Measurements from ENCODE around the gene RACGAP1. TPM values are rescaled to one million over a fixed set of nuclear protein-coding genes. Genes with fewer than 3 reads are reported as not detected.

RACGAP1 gene
- total and polyA plus RNA-seq, 2 donors from 2014 or later: 5.0 to 7.7 TPM

DNA sequence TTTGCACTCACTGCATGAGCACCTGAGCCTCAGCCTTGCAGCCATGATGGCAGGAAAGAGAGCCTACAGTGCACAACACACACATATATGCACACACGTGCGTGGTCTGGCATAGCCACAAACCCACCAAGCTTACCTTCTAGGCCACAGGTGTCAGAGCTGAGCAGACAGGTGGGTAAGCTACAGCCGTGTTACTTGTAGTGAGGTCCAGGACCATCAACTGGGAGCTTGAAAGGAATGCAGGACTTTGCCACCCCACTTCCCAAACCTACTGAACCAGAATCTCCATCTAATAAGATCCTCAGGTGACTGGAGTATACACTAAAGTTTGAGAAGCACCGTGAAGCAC is 34.8 kb upstream of the RACGAP1 start:
- no peak for FAIRE-seq
- no peaks in the 10 kb centered on the region for H3K27me3 ChIP-seq (ENCODE audit: control insufficient read depth, insufficient read depth, low read length)
- intact Hi-C loops (cut with DNase I): no loop called here

DNA sequence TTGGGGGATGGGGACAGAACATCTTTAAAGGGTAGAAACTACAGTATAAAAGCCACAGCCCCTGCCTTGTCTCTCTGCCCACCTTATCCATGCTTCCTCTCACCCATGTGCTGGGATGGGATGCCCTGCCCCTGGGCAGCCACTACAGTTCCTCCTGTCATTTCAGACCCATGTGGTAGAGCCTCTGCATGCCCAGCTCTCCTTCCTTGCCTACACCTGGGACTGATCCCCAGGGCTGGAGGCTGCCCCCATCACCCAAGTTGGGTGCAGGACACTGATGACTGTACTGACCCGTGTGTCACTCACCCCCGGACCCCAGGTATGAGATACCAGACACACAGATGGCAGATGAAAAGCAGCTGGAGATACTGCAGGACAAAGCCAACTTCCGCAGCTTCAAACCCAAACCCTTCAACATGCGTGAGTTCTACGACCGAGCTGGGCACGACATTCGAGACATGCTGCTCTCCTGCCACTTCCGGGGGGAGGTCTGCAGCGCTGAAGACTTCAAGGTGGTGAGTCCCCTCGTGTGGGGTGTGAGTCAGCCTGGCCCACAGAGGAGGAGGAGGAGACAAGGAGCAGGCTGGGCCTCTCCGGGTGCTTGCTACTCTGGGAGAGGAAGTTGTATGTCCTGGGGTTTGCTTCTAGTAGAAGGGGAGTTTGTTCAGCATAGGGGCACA is 34.3 kb upstream of the RACGAP1 start:
- Histone ChIP-seq H3K4me1 (ENCODE audit: control insufficient read depth in 2 of 3, insufficient read depth in 2 of 3, low read depth in 1 of 3, low read length in 3 of 3) (peaks cover 0 to 6% (median 4%) of the 10 kb centered on the region in 3 donors), H3K27me3 (ENCODE audit: control insufficient read depth, insufficient read depth, low read length) (no peaks in the 10 kb centered on the region), H3K9ac (ENCODE audit: low read length in 3 of 3) (no peak overlapping the region), H3K4me3 (ENCODE audit: low read length in 3 of 3) (no peak overlapping the region), H3K27ac (ENCODE audit: low read depth in 2 of 2, low read length in 2 of 2) (no peak overlapping the region), H3K36me3 (ENCODE audit: control insufficient read depth in 2 of 3, insufficient read depth in 3 of 3, low read length in 3 of 3) (no peaks in the 10 kb centered on the region), H3K9me3 (ENCODE audit: control insufficient read depth in 2 of 3, insufficient read depth in 1 of 3, low read length in 3 of 3) (no peaks in the 10 kb centered on the region)
- DNase-seq: peak in 1 of 5 donors; percentile 53
- no peak for FAIRE-seq
- intact Hi-C loops (cut with DNase I): no loop called here
- TF ChIP-seq, protein P1, sequence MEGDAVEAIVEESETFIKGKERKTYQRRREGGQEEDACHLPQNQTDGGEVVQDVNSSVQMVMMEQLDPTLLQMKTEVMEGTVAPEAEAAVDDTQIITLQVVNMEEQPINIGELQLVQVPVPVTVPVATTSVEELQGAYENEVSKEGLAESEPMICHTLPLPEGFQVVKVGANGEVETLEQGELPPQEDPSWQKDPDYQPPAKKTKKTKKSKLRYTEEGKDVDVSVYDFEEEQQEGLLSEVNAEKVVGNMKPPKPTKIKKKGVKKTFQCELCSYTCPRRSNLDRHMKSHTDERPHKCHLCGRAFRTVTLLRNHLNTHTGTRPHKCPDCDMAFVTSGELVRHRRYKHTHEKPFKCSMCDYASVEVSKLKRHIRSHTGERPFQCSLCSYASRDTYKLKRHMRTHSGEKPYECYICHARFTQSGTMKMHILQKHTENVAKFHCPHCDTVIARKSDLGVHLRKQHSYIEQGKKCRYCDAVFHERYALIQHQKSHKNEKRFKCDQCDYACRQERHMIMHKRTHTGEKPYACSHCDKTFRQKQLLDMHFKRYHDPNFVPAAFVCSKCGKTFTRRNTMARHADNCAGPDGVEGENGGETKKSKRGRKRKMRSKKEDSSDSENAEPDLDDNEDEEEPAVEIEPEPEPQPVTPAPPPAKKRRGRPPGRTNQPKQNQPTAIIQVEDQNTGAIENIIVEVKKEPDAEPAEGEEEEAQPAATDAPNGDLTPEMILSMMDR (IDR thresholded peaks at IDR 0.05; ENCODE audit: borderline replicate concordance, extremely low read depth, insufficient read depth): no peak

More for the DNA sequence above, 34.8 kb upstream of the RACGAP1 start:
- H3K27ac ChIP-seq (ENCODE audit: low read depth in 2 of 2, low read length in 2 of 2): no peak overlapping the region
- peaks cover 0 to 6% (median 4%) of the 10 kb centered on the region in 3 donors for H3K4me1 ChIP-seq (ENCODE audit: control insufficient read depth in 2 of 3, insufficient read depth in 2 of 3, low read depth in 1 of 3, low read length in 3 of 3)
- TF ChIP-seq, protein P1 (IDR thresholded peaks at IDR 0.05; ENCODE audit: borderline replicate concordance, extremely low read depth, insufficient read depth): no peak
- no peak for DNase-seq
- no peak overlapping the region for H3K9ac ChIP-seq (ENCODE audit: low read length in 3 of 3)
- no peaks in the 10 kb centered on the region for H3K9me3 ChIP-seq (ENCODE audit: control insufficient read depth in 2 of 3, insufficient read depth in 1 of 3, low read length in 3 of 3)
- H3K4me3 ChIP-seq (ENCODE audit: low read length in 3 of 3): no peak overlapping the region
- no peaks in the 10 kb centered on the region for H3K36me3 ChIP-seq (ENCODE audit: control insufficient read depth in 2 of 3, insufficient read depth in 3 of 3, low read length in 3 of 3)

DNA sequence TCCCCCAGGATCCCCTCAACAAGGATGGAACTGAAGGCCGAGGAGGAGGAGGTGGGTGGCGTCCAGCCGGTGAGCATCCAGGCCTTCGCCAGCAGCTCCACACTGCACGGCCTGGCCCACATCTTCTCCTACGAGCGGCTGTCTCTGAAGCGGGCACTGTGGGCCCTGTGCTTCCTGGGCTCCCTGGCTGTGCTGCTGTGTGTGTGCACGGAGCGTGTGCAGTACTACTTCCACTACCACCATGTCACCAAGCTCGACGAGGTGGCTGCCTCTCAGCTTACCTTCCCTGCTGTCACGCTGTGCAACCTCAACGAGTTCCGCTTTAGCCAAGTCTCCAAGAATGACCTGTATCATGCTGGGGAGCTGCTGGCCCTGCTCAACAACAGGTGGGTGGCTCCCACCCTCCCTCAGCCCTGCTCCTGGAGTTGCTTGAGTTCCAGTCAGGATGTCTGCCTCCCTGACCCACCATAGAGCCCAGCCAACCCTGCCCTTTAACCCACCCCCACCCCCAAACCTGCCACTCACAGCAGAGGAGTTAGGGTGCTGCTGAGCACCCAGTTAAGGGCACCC is 33.5 kb upstream of the RACGAP1 start:
- intact Hi-C loops (cut with DNase I): no loop called here
- FAIRE-seq (no peak), DNase-seq (peak in 1 of 5 donors; percentile 64)
- H3K27ac ChIP-seq (ENCODE audit: low read depth in 2 of 2, low read length in 2 of 2): no peak overlapping the region
- H3K9ac ChIP-seq (ENCODE audit: low read length in 3 of 3): no peak overlapping the region
- no peaks in the 10 kb centered on the region for H3K9me3 ChIP-seq (ENCODE audit: control insufficient read depth in 2 of 3, insufficient read depth in 1 of 3, low read length in 3 of 3)
- TF ChIP-seq, protein P1 (IDR thresholded peaks at IDR 0.05; ENCODE audit: borderline replicate concordance, extremely low read depth, insufficient read depth): no peak
- no peaks in the 10 kb centered on the region for H3K36me3 ChIP-seq (ENCODE audit: control insufficient read depth in 2 of 3, insufficient read depth in 3 of 3, low read length in 3 of 3)
- H3K4me1 ChIP-seq (ENCODE audit: control insufficient read depth in 2 of 3, insufficient read depth in 2 of 3, low read depth in 1 of 3, low read length in 3 of 3): peaks cover 0 to 6% (median 4%) of the 10 kb centered on the region in 3 donors
- no peaks in the 10 kb centered on the region for H3K27me3 ChIP-seq (ENCODE audit: control insufficient read depth, insufficient read depth, low read length)
- no peak overlapping the region for H3K4me3 ChIP-seq (ENCODE audit: low read length in 3 of 3)

All from kidney (tissue), 14 donors.